ENCODE data around the gene GNPNAT1. TPM values are rescaled to one million over a fixed set of nuclear protein-coding genes. Genes with fewer than 3 reads are reported as not detected.

GNPNAT1 gene
- total RNA-seq, 1 donor, result 35.5 TPM

DNA sequence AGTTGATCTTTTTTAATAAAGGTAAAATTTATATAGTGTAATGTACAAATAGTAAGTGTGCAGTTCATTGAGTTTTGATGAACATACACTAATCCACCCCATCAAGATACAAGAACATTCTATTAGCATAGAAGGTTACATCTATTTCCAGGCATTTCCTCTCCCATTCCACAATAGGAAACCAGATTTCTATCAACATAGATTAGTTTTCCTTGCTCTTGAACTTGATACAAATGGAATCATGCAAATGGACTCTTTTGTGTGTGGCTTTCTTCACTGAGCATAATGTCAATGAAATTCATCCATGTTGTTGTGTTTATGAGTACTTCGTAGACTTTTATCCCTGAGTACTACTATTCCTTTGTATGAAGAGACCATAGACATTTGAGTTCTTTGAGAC, 50.7 kb downstream of the GNPNAT1 start:
- peaks cover 63% of the 10 kb centered on the region for H3K79me2 ChIP-seq (ENCODE audit: insufficient read depth, low read length)
- TF ChIP-seq, protein P1, sequence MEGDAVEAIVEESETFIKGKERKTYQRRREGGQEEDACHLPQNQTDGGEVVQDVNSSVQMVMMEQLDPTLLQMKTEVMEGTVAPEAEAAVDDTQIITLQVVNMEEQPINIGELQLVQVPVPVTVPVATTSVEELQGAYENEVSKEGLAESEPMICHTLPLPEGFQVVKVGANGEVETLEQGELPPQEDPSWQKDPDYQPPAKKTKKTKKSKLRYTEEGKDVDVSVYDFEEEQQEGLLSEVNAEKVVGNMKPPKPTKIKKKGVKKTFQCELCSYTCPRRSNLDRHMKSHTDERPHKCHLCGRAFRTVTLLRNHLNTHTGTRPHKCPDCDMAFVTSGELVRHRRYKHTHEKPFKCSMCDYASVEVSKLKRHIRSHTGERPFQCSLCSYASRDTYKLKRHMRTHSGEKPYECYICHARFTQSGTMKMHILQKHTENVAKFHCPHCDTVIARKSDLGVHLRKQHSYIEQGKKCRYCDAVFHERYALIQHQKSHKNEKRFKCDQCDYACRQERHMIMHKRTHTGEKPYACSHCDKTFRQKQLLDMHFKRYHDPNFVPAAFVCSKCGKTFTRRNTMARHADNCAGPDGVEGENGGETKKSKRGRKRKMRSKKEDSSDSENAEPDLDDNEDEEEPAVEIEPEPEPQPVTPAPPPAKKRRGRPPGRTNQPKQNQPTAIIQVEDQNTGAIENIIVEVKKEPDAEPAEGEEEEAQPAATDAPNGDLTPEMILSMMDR (IDR thresholded peaks at IDR 0.05; ENCODE audit: extremely low read depth, low read depth, low read length), result no peak
- peaks cover 5% of the 10 kb centered on the region for H3K4me1 ChIP-seq (ENCODE audit: insufficient read depth, low read length)

GRCh38 chr14:52738409-52738808, 53.0 kb downstream of the GNPNAT1 start:
- Histone ChIP-seq H3K27ac (ENCODE audit: low read depth, low read length) (no peak overlapping the region), H3K9me3 (ENCODE audit: low read depth, low read length) (no peaks in the 10 kb centered on the region), H3K79me2 (ENCODE audit: insufficient read depth, low read length) (peaks cover 69% of the 10 kb centered on the region), H3K4me2 (ENCODE audit: insufficient read depth, low read length) (no peak overlapping the region), H4K20me1 (ENCODE audit: insufficient read depth, low read length) (peaks cover 5% of the 10 kb centered on the region), H3K27me3 (ENCODE audit: insufficient read depth, low read length) (no peaks in the 10 kb centered on the region), H3K36me3 (ENCODE audit: insufficient read depth, low read length) (peaks cover 5% of the 10 kb centered on the region), H3K4me3 (ENCODE audit: insufficient read depth, low read length) (no peak overlapping the region), H3K4me1 (ENCODE audit: insufficient read depth, low read length) (peaks cover 5% of the 10 kb centered on the region), H2AFZ (ENCODE audit: low read length) (no peak overlapping the region)
- TF ChIP-seq, protein P1 (IDR thresholded peaks at IDR 0.05; ENCODE audit: extremely low read depth, low read depth, low read length), result no peak
- peak; percentile 4 for DNase-seq (ENCODE audit: insufficient read length, low spot score, missing footprints)

More for the DNA sequence above, 50.7 kb downstream of the GNPNAT1 start:
- Histone ChIP-seq H3K27me3 (ENCODE audit: insufficient read depth, low read length) (no peaks in the 10 kb centered on the region), H3K9me3 (ENCODE audit: low read depth, low read length) (no peaks in the 10 kb centered on the region), H3K4me3 (ENCODE audit: insufficient read depth, low read length) (no peak overlapping the region), H4K20me1 (ENCODE audit: insufficient read depth, low read length) (no peaks in the 10 kb centered on the region), H3K36me3 (ENCODE audit: insufficient read depth, low read length) (peaks cover 4% of the 10 kb centered on the region), H3K4me2 (ENCODE audit: insufficient read depth, low read length) (no peak overlapping the region), H2AFZ (ENCODE audit: low read length) (no peak overlapping the region), H3K27ac (ENCODE audit: low read depth, low read length) (no peak overlapping the region)
- DNase-seq (ENCODE audit: insufficient read length, low spot score, missing footprints), result no peak

GRCh38 chr14:52735921-52736489, 55.4 kb downstream of the GNPNAT1 start:
- Histone ChIP-seq H3K27me3 (ENCODE audit: insufficient read depth, low read length) (no peaks in the 10 kb centered on the region), H2AFZ (ENCODE audit: low read length) (no peak overlapping the region), H3K79me2 (ENCODE audit: insufficient read depth, low read length) (peaks cover 80% of the 10 kb centered on the region), H4K20me1 (ENCODE audit: insufficient read depth, low read length) (peaks cover 5% of the 10 kb centered on the region), H3K9me3 (ENCODE audit: low read depth, low read length) (no peaks in the 10 kb centered on the region), H3K4me2 (ENCODE audit: insufficient read depth, low read length) (no peak overlapping the region), H3K36me3 (ENCODE audit: insufficient read depth, low read length) (peaks cover 9% of the 10 kb centered on the region), H3K27ac (ENCODE audit: low read depth, low read length) (no peak overlapping the region), H3K4me1 (ENCODE audit: insufficient read depth, low read length) (peaks cover 1% of the 10 kb centered on the region), H3K4me3 (ENCODE audit: insufficient read depth, low read length) (no peak overlapping the region)
- no peak for DNase-seq (ENCODE audit: insufficient read length, low spot score, missing footprints)
- TF ChIP-seq, protein P1 (IDR thresholded peaks at IDR 0.05; ENCODE audit: extremely low read depth, low read depth, low read length), result no peak

DNA sequence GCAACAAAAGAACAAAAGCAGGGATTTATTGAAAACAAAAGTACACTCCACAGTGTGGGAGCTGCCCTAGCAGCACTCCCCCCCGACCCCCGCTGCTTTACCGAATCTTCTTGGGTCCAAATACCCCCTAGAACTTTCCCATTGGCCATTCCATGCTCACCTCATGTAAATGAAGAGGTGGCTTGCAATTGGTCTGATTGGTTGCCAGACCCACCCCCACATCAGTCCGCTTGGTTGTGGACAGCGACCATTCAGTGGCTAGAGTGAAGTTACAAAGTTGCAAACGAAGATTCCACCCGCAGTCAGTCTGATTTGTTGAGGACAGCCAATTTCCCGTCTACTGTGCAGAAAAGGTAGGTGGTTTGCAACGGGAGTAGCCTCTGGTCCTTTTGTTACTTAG, 57.6 kb downstream of the GNPNAT1 start:
- no peaks in the 10 kb centered on the region for H3K27me3 ChIP-seq (ENCODE audit: insufficient read depth, low read length)
- peaks cover 9% of the 10 kb centered on the region for H3K36me3 ChIP-seq (ENCODE audit: insufficient read depth, low read length)
- no peak overlapping the region for H3K4me2 ChIP-seq (ENCODE audit: insufficient read depth, low read length)
- no peak overlapping the region for H3K27ac ChIP-seq (ENCODE audit: low read depth, low read length)
- no peak overlapping the region for H2AFZ ChIP-seq (ENCODE audit: low read length)
- H3K4me1 ChIP-seq (ENCODE audit: insufficient read depth, low read length), result peaks cover 7% of the 10 kb centered on the region
- TF ChIP-seq, protein P1 (IDR thresholded peaks at IDR 0.05; ENCODE audit: extremely low read depth, low read depth, low read length), result no peak
- no peaks in the 10 kb centered on the region for H3K9me3 ChIP-seq (ENCODE audit: low read depth, low read length)
- no peak overlapping the region for H3K4me3 ChIP-seq (ENCODE audit: insufficient read depth, low read length)
- H4K20me1 ChIP-seq (ENCODE audit: insufficient read depth, low read length), result peaks cover 5% of the 10 kb centered on the region
- no peak for DNase-seq (ENCODE audit: insufficient read length, low spot score, missing footprints)
- H3K79me2 ChIP-seq (ENCODE audit: insufficient read depth, low read length), result peaks cover 72% of the 10 kb centered on the region

Measured in osteoblast (primary cell).